GM12878 (cell line): Measurements from ENCODE around the gene TBCE. TPM values are rescaled to one million over a fixed set of nuclear protein-coding genes. Genes with fewer than 3 reads are reported as not detected.

ENCODE experiments used
- ATAC-seq: fragments of 200-7000 bp; cut with Tn5 transposase; 3 replicates; pipeline ENCODE4 v1.9.1; 2020; ENCODE audit warnings: mild to moderate bottlenecking, moderate library complexity
- BruUV-seq: library from RNA; stranded (reverse); fragments of 400-500 nt; replicated peaks from 2 replicates; lab custom pipeline; 2021; lab: Mats Ljungman, UMichigan
- CTCF ChIA-PET: fragments of 300-600 bp; sonication (Branson Sonifier 250); formaldehyde crosslinking; extraction: SDS; loops from one replicate; lab custom pipeline; 2021; ENCODE audit warnings: inconsistent platforms; lab: Yijun Ruan, JAX
- POLR2A ChIA-PET: fragments of 350-600 bp; formaldehyde crosslinking; extraction: SDS; loops from one replicate; lab custom pipeline; 2021; ENCODE audit warnings: inconsistent platforms; lab: Charles Lee
- RAD21 ChIA-PET: fragments of 300-600 bp; sonication (Branson Sonifier 250); formaldehyde crosslinking; loops from one replicate; lab custom pipeline; 2023; ENCODE audit warnings: antibody characterized with exemption; ENCODE audit not compliant: unreplicated experiment; lab: Charles Lee
- SMC1A ChIA-PET: fragments of 300-600 bp; sonication (Branson Sonifier 250); formaldehyde crosslinking; loops from one replicate; lab custom pipeline; 2023; ENCODE audit not compliant: unreplicated experiment, uncharacterized antibody; lab: Charles Lee
- DNase-seq: peaks from one replicate; pipeline ENCODE4 v3.0.0-alpha.2; 2011; ENCODE audit warnings: low read depth, low spot score
- FAIRE-seq: peaks from 3 replicates; lab custom pipeline; 2011; peaks lifted over from hg19 to GRCh38; lab: Jason Lieb, UNC
- H2AFZ ChIP-seq: 2 replicates; pipeline ENCODE4 v1.6.0; 2011; ENCODE audit warnings: low read depth, low read length, control low read depth; ENCODE audit not compliant: control insufficient read depth
- H3K27ac ChIP-seq: 2 replicates; pipeline ENCODE4 v1.5.1; 2011; ENCODE audit warnings: control low read depth; ENCODE audit not compliant: control insufficient read depth, insufficient read depth
- H3K27me3 ChIP-seq, 2 experiments: replicated peaks in 1 of 2; 2 replicates each; pipeline versions ENCODE4 v1.6.0 to v1.6.1; 2011; ENCODE audit warnings: low read length in 1 of 2; ENCODE audit not compliant: control insufficient read depth in 2 of 2, insufficient read depth in 2 of 2
- H3K36me3 ChIP-seq, 2 experiments: 2 replicates each; pipeline ENCODE4 v1.5.1; 2011; ENCODE audit warnings: low read length in 1 of 2; ENCODE audit not compliant: control insufficient read depth in 2 of 2, insufficient read depth in 2 of 2
- H3K4me1 ChIP-seq: 2 replicates; pipeline ENCODE4 v1.6.1; 2011; ENCODE audit warnings: mild to moderate bottlenecking, low read length, moderate library complexity, mixed read lengths; ENCODE audit not compliant: control insufficient read depth, insufficient read depth
- H3K4me2 ChIP-seq: 2 replicates; pipeline ENCODE4 v1.6.0; 2011; ENCODE audit warnings: control low read depth; ENCODE audit not compliant: control insufficient read depth, insufficient read depth
- H3K4me3 ChIP-seq: fragments of 200-600 bp; sonication (generic); 2 replicates; pipeline ENCODE4 v1.5.1; 2016
- H3K79me2 ChIP-seq: 2 replicates; pipeline ENCODE4 v1.6.0; 2011; ENCODE audit warnings: low read length; ENCODE audit not compliant: control insufficient read depth, insufficient read depth
- H3K9ac ChIP-seq: 2 replicates; pipeline ENCODE4 v1.8.0; 2011; ENCODE audit warnings: low read length, control low read depth, mixed read lengths; ENCODE audit not compliant: control insufficient read depth, insufficient read depth
- H3K9me3 ChIP-seq: replicated peaks from 3 replicates; pipeline ENCODE4 v1.5.1; 2011; ENCODE audit warnings: mild to moderate bottlenecking, low read length; ENCODE audit not compliant: control insufficient read depth, insufficient read depth
- H4K20me1 ChIP-seq: 2 replicates; pipeline ENCODE4 v1.6.0; 2011; ENCODE audit not compliant: control insufficient read depth, insufficient read depth
- BRCA1 ChIP-seq: IDR thresholded peaks from 2 replicates; pipeline ENCODE4 v1.6.1; 2011; ENCODE audit warnings: low read depth, low read length, improper control_type of control experiment
- KLF5 ChIP-seq: fragments of 450-650 bp; IDR thresholded peaks from 2 replicates; pipeline ENCODE4 v1.6.1; 2014; ENCODE audit warnings: mild to moderate bottlenecking; ENCODE audit not compliant: partially characterized antibody
- NKRF ChIP-seq: fragments of 450-650 bp; conservative IDR thresholded peaks from 2 replicates; pipeline ENCODE4 v1.6.1; 2017; ENCODE audit warnings: mild to moderate bottlenecking, moderate library complexity
- ZBTB33 ChIP-seq: fragments of 450-650 bp; IDR thresholded peaks from 2 replicates; pipeline ENCODE4 v1.6.1; 2017; ENCODE audit warnings: mild to moderate bottlenecking
- WGBS: methylation state at CpG from one replicate; pipeline ENCODE4 v1.1.6; 2016; ENCODE audit warnings: low lambda C conversion rate; ENCODE audit not compliant: insufficient replicate concordance, insufficient coverage; ENCODE audit errors: missing lambda C conversion rate; 5-methylcytosine and 5-hydroxymethylcytosine counted together
- in situ Hi-C: fragments of 300-500 bp; cut with MboI; formaldehyde crosslinking; loops from 9 replicates; pipeline ENCODE4 v1.14.3; 2018; ENCODE audit warnings: mixed read lengths
- intact Hi-C: fragments of 100-400 bp; cut with micrococcal nuclease; formaldehyde crosslinking; loops from one replicate; pipeline ENCODE4 v1.14.2; 2022; ENCODE audit not compliant: unreplicated experiment
- polyA plus RNA-seq, 11 experiments: library from polyadenylated mRNA; depleted of rRNA in 4 of 11; unstranded in 6 of 11; stranded (reverse) in 5 of 11; fragments of >200 nt; fragmentation: Nextera tagmentation in 4 of 11; fragmentation: Illumina TruSeq in 1 of 11; extraction: Ambion mirVana in 4 of 11; extraction: Trizol in 1 of 11; gene quantifications; 1 replicate in 1 of 11; 2 replicates in 10 of 11; pipeline versions ENCODE4 v1.2.1 to v1.2.3, GENCODE V29; 2011 to 2016; ENCODE audit warnings: inconsistent platforms in 2 of 11, missing spikeins in 2 of 11, low read depth in 1 of 11
- total RNA-seq, 4 experiments: library from RNA; depleted of rRNA in 3 of 4; stranded (reverse); fragments of >200 nt in 3 of 4; fragmentation: Illumina TruSeq in 1 of 4; extraction: Trizol in 1 of 4; gene quantifications; 2 replicates each; pipeline versions ENCODE4 v1.2.1 to v1.2.3, GENCODE V29; 2013 to 2021

TBCE gene
- total and polyA plus RNA-seq, 10 of the 15 experiments (the other 5 are each of a cell fraction or from before 2014, with no cell fraction given), result 22.7 to 48.7 (median 29.2) TPM

GRCh38 chr1:235342039-235342438 is 25.2 kb upstream of the TBCE start:
- SMC1A ChIA-PET, result interaction anchor here (0.6 to 1.6 kb wide), 4 partner anchors 11 to 189 kb away, joined by 3 to 5 read pairs (median 3); no protein-coding TSS in a partner anchor
- H4K20me1 ChIP-seq, result no peaks in the 10 kb centered on the region
- no peaks in the 10 kb centered on the region for H3K9me3 ChIP-seq
- no TSS peak for BruUV-seq
- no peaks in the 10 kb centered on the region for H3K4me1 ChIP-seq
- RAD21 ChIA-PET, result interaction anchor here (0.6 kb wide), 1 partner anchor 847 kb away, joined by 3 read pairs; no protein-coding TSS in a partner anchor
- no peak overlapping the region for H3K4me3 ChIP-seq
- peaks cover 0 to 5% of the 10 kb centered on the region in 2 experiments; a peak in 1 of 4 replicates for H3K36me3 ChIP-seq
- H3K27ac ChIP-seq, result no peak overlapping the region
- ATAC-seq (no peak), FAIRE-seq (no peak), DNase-seq (no peak)
- intact Hi-C loops, result no loop called here
- no peaks in the 10 kb centered on the region for H3K79me2 ChIP-seq
- H3K9ac ChIP-seq, result no peak overlapping the region
- no peak overlapping the region for H2AFZ ChIP-seq
- WGBS, result over 99% methylated on average over 6 of the region's 6 CpGs
- in situ Hi-C loops, result no loop called here
- no peak for TF ChIP-seq KLF5
- no peak for TF ChIP-seq ZBTB33
- no peak for TF ChIP-seq BRCA1
- no peak for TF ChIP-seq NKRF
- no peak overlapping the region for H3K4me2 ChIP-seq
- POLR2A ChIA-PET, result interaction anchor here (1.7 kb wide), 1 partner anchor 33 kb away, joined by 3 read pairs; no protein-coding TSS in a partner anchor
- CTCF ChIA-PET, result interaction anchor here (1.5 to 3.7 kb wide), 2 partner anchors 74 to 89 kb away, joined by 3 to 19 read pairs; no protein-coding TSS in a partner anchor
- H3K27me3 ChIP-seq, result no peaks in the 10 kb centered on the region
